Measurements from ENCODE around the gene ADAMTSL1.

The ADAMTSL1 gene

GRCh38 chr9:18472435-18472834, 1.5 kb upstream of the ADAMTSL1 start:
- Histone ChIP-seq H3K36me3 (ENCODE audit: insufficient read depth, low read length) (no peaks in the 10 kb centered on the region), H2AFZ (ENCODE audit: low read depth, low read length) (no peak overlapping the region), H3K79me2 (ENCODE audit: insufficient read depth, low read length) (no peaks in the 10 kb centered on the region), H3K9me3 (ENCODE audit: insufficient read depth, low read length, severe bottlenecking) (no peaks in the 10 kb centered on the region), H3K4me2 (ENCODE audit: insufficient read depth, low read length) (no peak overlapping the region), H3K9ac (ENCODE audit: low read depth, low read length) (no peak overlapping the region), H3K4me1 (ENCODE audit: insufficient read depth, low read length) (no peaks in the 10 kb centered on the region), H3K27ac (ENCODE audit: low read length) (no peak overlapping the region), H3K4me3 (ENCODE audit: low read depth in 1 of 2, low read length in 2 of 2) (no peak overlapping the region), H3K27me3 (ENCODE audit: insufficient read depth, low read length, poor library complexity) (peaks cover 16% of the 10 kb centered on the region), H4K20me1 (ENCODE audit: insufficient read depth, low read length) (no peaks in the 10 kb centered on the region)
- no peak for DNase-seq
- TF ChIP-seq EZH2 (IDR thresholded peaks at IDR 0.05; ENCODE audit: borderline replicate concordance, low read depth, low read length, severe bottlenecking) (no peak), CTCF (IDR thresholded peaks at IDR 0.05; ENCODE audit: borderline replicate concordance, extremely low read depth, low read length, poor library complexity, severe bottlenecking) (no peak)
- ATAC-seq (ENCODE audit: insufficient read depth, low read depth), result no peak

DNA sequence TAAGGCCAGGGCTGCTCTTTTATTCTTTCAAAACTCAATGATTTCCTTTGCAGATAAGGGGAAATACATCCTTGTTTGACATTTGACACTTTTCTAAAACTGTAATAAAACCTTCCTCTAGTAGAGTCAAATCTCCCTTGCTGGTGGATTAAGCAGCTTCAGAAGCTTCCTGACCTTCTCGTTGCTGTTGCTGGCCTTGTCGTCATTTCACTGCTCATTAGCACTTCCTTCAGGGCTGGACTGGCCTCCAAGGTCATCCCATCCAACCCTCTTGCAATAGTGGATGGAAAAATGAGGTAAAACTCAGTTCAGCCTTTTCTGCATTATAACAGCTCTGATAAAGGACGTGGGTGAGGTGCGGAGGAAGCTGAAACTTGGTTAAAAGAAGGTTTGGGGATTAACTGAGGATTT, 1.1 kb upstream of the ADAMTSL1 start:
- DNase-seq (no peak), ATAC-seq (ENCODE audit: insufficient read depth, low read depth) (no peak)
- Histone ChIP-seq H3K27ac (ENCODE audit: low read length) (no peak overlapping the region), H3K36me3 (ENCODE audit: insufficient read depth, low read length) (no peaks in the 10 kb centered on the region), H3K4me3 (ENCODE audit: low read depth in 1 of 2, low read length in 2 of 2) (no peak overlapping the region), H3K4me1 (ENCODE audit: insufficient read depth, low read length) (no peaks in the 10 kb centered on the region), H3K27me3 (ENCODE audit: insufficient read depth, low read length, poor library complexity) (peaks cover 17% of the 10 kb centered on the region), H3K9ac (ENCODE audit: low read depth, low read length) (no peak overlapping the region), H4K20me1 (ENCODE audit: insufficient read depth, low read length) (no peaks in the 10 kb centered on the region), H3K79me2 (ENCODE audit: insufficient read depth, low read length) (no peaks in the 10 kb centered on the region), H3K9me3 (ENCODE audit: insufficient read depth, low read length, severe bottlenecking) (no peaks in the 10 kb centered on the region), H3K4me2 (ENCODE audit: insufficient read depth, low read length) (no peak overlapping the region), H2AFZ (ENCODE audit: low read depth, low read length) (no peak overlapping the region)
- TF ChIP-seq EZH2 (IDR thresholded peaks at IDR 0.05; ENCODE audit: borderline replicate concordance, low read depth, low read length, severe bottlenecking), result no peak
- TF ChIP-seq CTCF (IDR thresholded peaks at IDR 0.05; ENCODE audit: borderline replicate concordance, extremely low read depth, low read length, poor library complexity, severe bottlenecking), result no peak

DNA sequence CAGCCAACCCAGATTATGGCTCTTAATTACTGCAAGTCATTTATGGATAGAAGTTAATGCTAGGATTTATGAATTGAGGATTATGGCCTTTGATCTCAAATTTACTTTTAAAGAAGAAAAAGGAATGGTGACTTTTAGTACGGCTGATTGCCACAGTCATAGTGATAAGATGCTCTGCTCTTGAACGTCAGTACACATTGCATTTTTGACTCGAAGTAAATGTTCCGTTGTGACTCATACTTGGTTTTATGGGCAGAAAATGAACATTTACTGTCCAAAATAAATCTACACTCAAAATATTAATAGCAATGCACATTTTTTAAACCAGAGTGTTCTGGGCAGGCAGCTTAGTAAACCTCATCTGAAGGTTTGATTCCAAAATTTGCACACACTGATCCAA, 830 bp downstream of the ADAMTSL1 start:
- Histone ChIP-seq H3K4me3 (ENCODE audit: low read depth in 1 of 2, low read length in 2 of 2) (no peak overlapping the region), H3K4me2 (ENCODE audit: insufficient read depth, low read length) (no peak overlapping the region), H2AFZ (ENCODE audit: low read depth, low read length) (no peak overlapping the region), H4K20me1 (ENCODE audit: insufficient read depth, low read length) (no peaks in the 10 kb centered on the region), H3K36me3 (ENCODE audit: insufficient read depth, low read length) (no peaks in the 10 kb centered on the region), H3K79me2 (ENCODE audit: insufficient read depth, low read length) (no peaks in the 10 kb centered on the region), H3K9ac (ENCODE audit: low read depth, low read length) (no peak overlapping the region), H3K27me3 (ENCODE audit: insufficient read depth, low read length, poor library complexity) (peaks cover 11% of the 10 kb centered on the region), H3K27ac (ENCODE audit: low read length) (no peak overlapping the region), H3K4me1 (ENCODE audit: insufficient read depth, low read length) (no peaks in the 10 kb centered on the region), H3K9me3 (ENCODE audit: insufficient read depth, low read length, severe bottlenecking) (no peaks in the 10 kb centered on the region)
- DNase-seq (no peak), ATAC-seq (ENCODE audit: insufficient read depth, low read depth) (no peak)
- TF ChIP-seq CTCF (IDR thresholded peaks at IDR 0.05; ENCODE audit: borderline replicate concordance, extremely low read depth, low read length, poor library complexity, severe bottlenecking), result no peak
- no peak for TF ChIP-seq EZH2 (IDR thresholded peaks at IDR 0.05; ENCODE audit: borderline replicate concordance, low read depth, low read length, severe bottlenecking)

- ATAC-seq (ENCODE audit: insufficient read depth, low read depth) (no peak), DNase-seq (no peak)
- Histone ChIP-seq H3K4me1 (ENCODE audit: insufficient read depth, low read length) (no peaks in the 10 kb centered on the region), H3K27ac (ENCODE audit: low read length) (no peak overlapping the region), H3K4me2 (ENCODE audit: insufficient read depth, low read length) (no peak overlapping the region), H3K36me3 (ENCODE audit: insufficient read depth, low read length) (no peaks in the 10 kb centered on the region), H4K20me1 (ENCODE audit: insufficient read depth, low read length) (no peaks in the 10 kb centered on the region), H3K27me3 (ENCODE audit: insufficient read depth, low read length, poor library complexity) (peaks cover 10% of the 10 kb centered on the region), H2AFZ (ENCODE audit: low read depth, low read length) (no peak overlapping the region), H3K79me2 (ENCODE audit: insufficient read depth, low read length) (no peaks in the 10 kb centered on the region), H3K9ac (ENCODE audit: low read depth, low read length) (no peak overlapping the region), H3K9me3 (ENCODE audit: insufficient read depth, low read length, severe bottlenecking) (no peaks in the 10 kb centered on the region), H3K4me3 (ENCODE audit: low read depth in 1 of 2, low read length in 2 of 2) (no peak overlapping the region)
- TF ChIP-seq EZH2 (IDR thresholded peaks at IDR 0.05; ENCODE audit: borderline replicate concordance, low read depth, low read length, severe bottlenecking) (no peak), CTCF (IDR thresholded peaks at IDR 0.05; ENCODE audit: borderline replicate concordance, extremely low read depth, low read length, poor library complexity, severe bottlenecking) (no peak)
Observed at GRCh38 chr9:18477121-18477660, 3.2 kb downstream of the ADAMTSL1 start.

All from DND-41 (cell line).